GM20431 (cell line): Measurements from ENCODE around the gene RAB30.

Experiments used
- in situ Hi-C: fragments of 300-500 bp; cut with MseI, MboI; formaldehyde crosslinking; loops from one replicate; pipeline ENCODE4 v1.15.0; 2020; ENCODE audit warnings: low sequenced_read_pairs; ENCODE audit not compliant: unreplicated experiment

The RAB30 gene

GRCh38 chr11:82924522-82925224 is 147.0 kb downstream of the RAB30 start:
- in situ Hi-C loops = loop anchor here (25.0 kb wide), 2 partner anchors 138 to 313 kb away; partner anchors contain the start of gene RAB30
